Measurements from ENCODE around the gene OSBPL6.

The OSBPL6 gene

GRCh38 chr2:178241844-178242551, 47.7 kb downstream of the OSBPL6 start:
- Histone ChIP-seq H4K20me1 (ENCODE audit: insufficient read depth, low read length) (no peaks in the 10 kb centered on the region), H2AFZ (ENCODE audit: low read length) (no peak overlapping the region), H3K36me3 (replicated peaks; ENCODE audit: insufficient read depth, low read length) (no peaks in the 10 kb centered on the region), H3K27me3 (replicated peaks; ENCODE audit: insufficient read depth, low read length) (no peaks in the 10 kb centered on the region), H3K4me1 (ENCODE audit: low read length) (peaks cover 1% of the 10 kb centered on the region; the same call in 1 of the 2 replicates), H3F3A (ENCODE audit: insufficient read depth, low read length) (no peaks in the 10 kb centered on the region), H3K79me2 (ENCODE audit: low read length) (no peaks in the 10 kb centered on the region), H3K9me3 (replicated peaks; ENCODE audit: insufficient read depth, low read length) (no peaks in the 10 kb centered on the region), H3K4me3 (ENCODE audit: low read length) (no peak overlapping the region), H3K9ac (ENCODE audit: low read length) (no peak overlapping the region), H3K27ac (ENCODE audit: low read length) (no peak overlapping the region), H3K9me2 (replicated peaks; ENCODE audit: insufficient read depth, low read length) (no peaks in the 10 kb centered on the region), H3K4me2 (ENCODE audit: low read depth, low read length) (no peak overlapping the region)
- TF ChIP-seq CTCF (IDR thresholded peaks at IDR 0.05; ENCODE audit: low read length) (no peak), EZH2phosphoT487 (IDR thresholded peaks at IDR 0.05; ENCODE audit: low read length) (no peak), EZH2 (optimal IDR thresholded peaks at IDR 0.05; ENCODE audit: low read depth, low read length) (no peak)
- no peak for DNase-seq

- H3K9ac ChIP-seq (ENCODE audit: low read length): no peak overlapping the region
- no peaks in the 10 kb centered on the region for H3K9me2 ChIP-seq (replicated peaks; ENCODE audit: insufficient read depth, low read length)
- no peak overlapping the region for H3K4me2 ChIP-seq (ENCODE audit: low read depth, low read length)
- H3K9me3 ChIP-seq (replicated peaks; ENCODE audit: insufficient read depth, low read length): no peaks in the 10 kb centered on the region
- no peak overlapping the region for H2AFZ ChIP-seq (ENCODE audit: low read length)
- H3K36me3 ChIP-seq (replicated peaks; ENCODE audit: insufficient read depth, low read length): no peaks in the 10 kb centered on the region
- H4K20me1 ChIP-seq (ENCODE audit: insufficient read depth, low read length): no peaks in the 10 kb centered on the region
- TF ChIP-seq EZH2phosphoT487 (IDR thresholded peaks at IDR 0.05; ENCODE audit: low read length): no peak
- TF ChIP-seq CTCF (IDR thresholded peaks at IDR 0.05; ENCODE audit: low read length): no peak
- no peak for TF ChIP-seq EZH2 (optimal IDR thresholded peaks at IDR 0.05; ENCODE audit: low read depth, low read length)
- no peaks in the 10 kb centered on the region for H3K27me3 ChIP-seq (replicated peaks; ENCODE audit: insufficient read depth, low read length)
- H3K79me2 ChIP-seq (ENCODE audit: low read length): no peaks in the 10 kb centered on the region
- no peak overlapping the region for H3K4me3 ChIP-seq (ENCODE audit: low read length)
- H3F3A ChIP-seq (ENCODE audit: insufficient read depth, low read length): no peaks in the 10 kb centered on the region
- DNase-seq: no peak
- H3K27ac ChIP-seq (ENCODE audit: low read length): no peak overlapping the region
- H3K4me1 ChIP-seq (ENCODE audit: low read length): peaks cover 6% of the 10 kb centered on the region; the same call in 1 of the 2 replicates
Measured at GRCh38 chr2:178242552-178242883, 48.2 kb downstream of the OSBPL6 start.

- Histone ChIP-seq H3K4me2 (ENCODE audit: low read depth, low read length) (no peak overlapping the region), H4K20me1 (ENCODE audit: insufficient read depth, low read length) (no peaks in the 10 kb centered on the region), H3K4me3 (ENCODE audit: low read length) (no peak overlapping the region), H3K79me2 (ENCODE audit: low read length) (no peaks in the 10 kb centered on the region), H3K27me3 (replicated peaks; ENCODE audit: insufficient read depth, low read length) (no peaks in the 10 kb centered on the region), H3K9ac (ENCODE audit: low read length) (no peak overlapping the region), H2AFZ (ENCODE audit: low read length) (no peak overlapping the region), H3K36me3 (replicated peaks; ENCODE audit: insufficient read depth, low read length) (no peaks in the 10 kb centered on the region), H3K4me1 (ENCODE audit: low read length) (peaks cover 7% of the 10 kb centered on the region; the same call in 1 of the 2 replicates), H3K27ac (ENCODE audit: low read length) (no peak overlapping the region), H3K9me3 (replicated peaks; ENCODE audit: insufficient read depth, low read length) (no peaks in the 10 kb centered on the region), H3F3A (ENCODE audit: insufficient read depth, low read length) (no peaks in the 10 kb centered on the region), H3K9me2 (replicated peaks; ENCODE audit: insufficient read depth, low read length) (no peaks in the 10 kb centered on the region)
- TF ChIP-seq CTCF (IDR thresholded peaks at IDR 0.05; ENCODE audit: low read length) (no peak), EZH2phosphoT487 (IDR thresholded peaks at IDR 0.05; ENCODE audit: low read length) (no peak), EZH2 (optimal IDR thresholded peaks at IDR 0.05; ENCODE audit: low read depth, low read length) (no peak)
- no peak for DNase-seq
Measured at GRCh38 chr2:178243961-178244360, 49.6 kb downstream of the OSBPL6 start.
